NCI-H460 (cell line): ENCODE data around the gene COLEC12. TPM values are rescaled to one million over a fixed set of nuclear protein-coding genes. Genes with fewer than 3 reads are reported as not detected.

Source experiments
- DNase-seq: peaks from one replicate; pipeline ENCODE4 v3.0.0-alpha.2; 2016; ENCODE audit warnings: low read depth; ENCODE audit errors: extremely low read depth
- polyA plus RNA-seq: library from polyadenylated mRNA; depleted of rRNA; stranded (reverse); fragments of >200 nt; gene quantifications from 2 replicates; pipeline ENCODE4 v1.2.3, GENCODE V29; 2014; cell fraction: nucleus; rRNA removed
- total RNA-seq: library from RNA; depleted of rRNA; stranded (reverse); fragments of >200 nt; shearing (Covaris generic); gene quantifications from 2 replicates; pipeline ENCODE4 v1.2.3, GENCODE V29; 2014; rRNA removed

Gene COLEC12
- total RNA-seq = 0.05 TPM in 1 of 2 replicates, not detected in the other
- 0.06 and 0.31 TPM in 2 replicates for polyA plus RNA-seq

GRCh38 chr18:500632-501405 is at the start of gene COLEC12:
COLEC12 (minus strand) TSS chr18:500701; CDS start chr18:500514, 187 bp downstream.
- no peak for DNase-seq

GRCh38 chr18:549967-550366 is 49.5 kb upstream of the COLEC12 start:
- DNase-seq = no peak

- no peak for DNase-seq
Measured at GRCh38 chr18:543447-544078, 43.1 kb upstream of the COLEC12 start.

- DNase-seq = no peak
Measured at GRCh38 chr18:533995-534601, 33.6 kb upstream of the COLEC12 start.

- no peak for DNase-seq
Measured at GRCh38 chr18:532632-533031, 32.1 kb upstream of the COLEC12 start.

- DNase-seq = no peak
Measured at GRCh38 chr18:532018-532417, 31.5 kb upstream of the COLEC12 start.

GRCh38 chr18:527146-527545 is 26.6 kb upstream of the COLEC12 start:
- DNase-seq = no peak

- no peak for DNase-seq
Measured at GRCh38 chr18:526681-527080, 26.2 kb upstream of the COLEC12 start.

GRCh38 chr18:525036-525797 is 24.7 kb upstream of the COLEC12 start:
- DNase-seq = no peak

GRCh38 chr18:524466-524865 is 24.0 kb upstream of the COLEC12 start:
- no peak for DNase-seq

GRCh38 chr18:523561-523960 is 23.1 kb upstream of the COLEC12 start:
- DNase-seq = no peak

- no peak for DNase-seq
Measured at GRCh38 chr18:519019-519879, 18.7 kb upstream of the COLEC12 start.

- DNase-seq = no peak
Measured at GRCh38 chr18:518081-518480, 17.6 kb upstream of the COLEC12 start.

GRCh38 chr18:515838-516237 is 15.3 kb upstream of the COLEC12 start:
- no peak for DNase-seq

- DNase-seq = no peak
Measured at GRCh38 chr18:515156-515815, 14.8 kb upstream of the COLEC12 start.

GRCh38 chr18:513826-514530 is 13.5 kb upstream of the COLEC12 start:
- no peak for DNase-seq

- DNase-seq = no peak
Measured at GRCh38 chr18:512957-513356, 12.5 kb upstream of the COLEC12 start.

- no peak for DNase-seq
Measured at GRCh38 chr18:508835-509234, 8.3 kb upstream of the COLEC12 start.

- DNase-seq = no peak
Measured at GRCh38 chr18:507636-508035, 7.1 kb upstream of the COLEC12 start.
